Measurements from ENCODE around the gene RIT2.

RIT2 gene

GRCh38 chr18:42756214-42756613 is 359.3 kb downstream of the RIT2 start:
- TF ChIP-seq CTCF (IDR thresholded peaks at IDR 0.05; ENCODE audit: low read depth, low read length): no peak
- no peak overlapping the region for H3K4me3 ChIP-seq (ENCODE audit: low read depth, low read length)
- in situ Hi-C loops (cut with HindIII; ENCODE audit: low sequenced_read_pairs): no loop called here
- no peak for DNase-seq (ENCODE audit: low read depth, low spot score)

GRCh38 chr18:42752916-42753315 is 362.6 kb downstream of the RIT2 start:
- no peak for TF ChIP-seq CTCF (IDR thresholded peaks at IDR 0.05; ENCODE audit: low read depth, low read length)
- H3K4me3 ChIP-seq (ENCODE audit: low read depth, low read length): no peak overlapping the region
- in situ Hi-C loops (cut with HindIII; ENCODE audit: low sequenced_read_pairs): no loop called here
- no peak for DNase-seq (ENCODE audit: low read depth, low spot score)

GRCh38 chr18:42746794-42747193 is 368.7 kb downstream of the RIT2 start:
- no peak overlapping the region for H3K4me3 ChIP-seq (ENCODE audit: low read depth, low read length)
- in situ Hi-C loops (cut with HindIII; ENCODE audit: low sequenced_read_pairs): no loop called here
- DNase-seq (ENCODE audit: low read depth, low spot score): no peak
- TF ChIP-seq CTCF (IDR thresholded peaks at IDR 0.05; ENCODE audit: low read depth, low read length): no peak

GRCh38 chr18:42745931-42746330 is 369.6 kb downstream of the RIT2 start:
- in situ Hi-C loops (cut with HindIII; ENCODE audit: low sequenced_read_pairs): no loop called here
- no peak for DNase-seq (ENCODE audit: low read depth, low spot score)
- no peak for TF ChIP-seq CTCF (IDR thresholded peaks at IDR 0.05; ENCODE audit: low read depth, low read length)
- H3K4me3 ChIP-seq (ENCODE audit: low read depth, low read length): no peak overlapping the region

GRCh38 chr18:42745171-42745570 is 370.3 kb downstream of the RIT2 start:
- TF ChIP-seq CTCF (IDR thresholded peaks at IDR 0.05; ENCODE audit: low read depth, low read length): no peak
- H3K4me3 ChIP-seq (ENCODE audit: low read depth, low read length): no peak overlapping the region
- DNase-seq (ENCODE audit: low read depth, low spot score): no peak
- in situ Hi-C loops (cut with HindIII; ENCODE audit: low sequenced_read_pairs): no loop called here

GRCh38 chr18:42743373-42744138 is 371.9 kb downstream of the RIT2 start:
- TF ChIP-seq CTCF (IDR thresholded peaks at IDR 0.05; ENCODE audit: low read depth, low read length): no peak
- H3K4me3 ChIP-seq (ENCODE audit: low read depth, low read length): no peak overlapping the region
- DNase-seq (ENCODE audit: low read depth, low spot score): no peak
- in situ Hi-C loops (cut with HindIII; ENCODE audit: low sequenced_read_pairs): no loop called here
